ENCODE data around the gene PAF1. TPM values are rescaled to one million over a fixed set of nuclear protein-coding genes. Genes with fewer than 3 reads are reported as not detected.
A peak's percentile ranks its signal among the peaks of the same experiment; 100 is the strongest.
"Not testable (repeated sequence)": the region's sequence is repeated elsewhere in the genome, so short reads cannot be mapped to it uniquely, and the experiment has no call there.

PAF1 gene
- total RNA-seq, 1 donor from 2014 or later, result 63.4 TPM

DNA sequence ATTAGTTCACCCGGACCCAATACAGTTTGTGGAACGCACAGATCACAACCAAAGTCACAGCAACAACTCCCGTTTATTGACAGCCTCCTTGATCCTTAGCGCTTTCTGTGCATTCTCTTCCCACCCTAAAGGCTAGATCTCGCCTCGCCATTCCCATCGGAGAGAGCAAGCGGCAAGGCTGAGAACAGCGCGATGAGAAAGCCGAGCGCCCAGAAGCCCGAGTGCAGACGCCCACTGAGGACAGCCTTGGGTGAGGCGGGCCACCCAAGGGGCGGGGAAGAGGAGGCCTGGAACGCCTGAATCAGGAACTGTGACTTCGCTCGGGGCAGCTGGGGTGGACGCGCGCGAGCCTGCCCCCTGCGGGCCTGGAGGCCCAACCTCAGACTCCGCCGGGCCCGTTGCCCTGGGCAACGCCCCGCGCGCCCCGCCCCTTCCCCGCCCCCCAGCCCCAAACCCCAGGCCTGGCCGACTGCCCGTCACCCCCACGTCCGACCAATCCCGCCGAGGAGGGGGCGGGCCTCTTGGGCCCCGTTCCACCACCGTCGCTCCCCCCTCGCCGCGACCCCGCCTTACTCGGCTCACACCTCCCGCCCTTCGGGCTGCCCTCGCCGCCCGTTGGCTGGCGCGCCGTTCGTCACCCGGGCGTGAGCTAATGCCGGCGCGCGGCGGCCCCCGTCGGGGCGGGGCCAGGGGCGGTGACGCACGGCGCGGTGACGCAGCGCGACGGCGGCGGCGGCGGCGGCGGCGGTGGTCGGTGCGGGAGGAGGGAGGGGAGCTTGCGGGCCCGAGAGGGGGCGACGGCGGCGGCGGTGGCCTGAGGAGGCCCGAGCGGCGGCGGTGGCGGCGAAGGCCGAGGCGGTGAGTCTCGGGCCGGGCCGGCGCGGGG lies 48.9 kb downstream of the PAF1 start, which contains the start of gene SAMD4B:
Gene SAMD4B (plus strand): TSS at position 703 of the 886 bp plus-strand sequence. CDS start 14,473 bp downstream, outside the sequence.
- peak; percentile 50 for DNase-seq (ENCODE audit: low read depth)
- H3K4me3 ChIP-seq (ENCODE audit: low read depth, low read length), result peak within 1 kb of the TSS; percentile 100
- TF ChIP-seq, protein P1, sequence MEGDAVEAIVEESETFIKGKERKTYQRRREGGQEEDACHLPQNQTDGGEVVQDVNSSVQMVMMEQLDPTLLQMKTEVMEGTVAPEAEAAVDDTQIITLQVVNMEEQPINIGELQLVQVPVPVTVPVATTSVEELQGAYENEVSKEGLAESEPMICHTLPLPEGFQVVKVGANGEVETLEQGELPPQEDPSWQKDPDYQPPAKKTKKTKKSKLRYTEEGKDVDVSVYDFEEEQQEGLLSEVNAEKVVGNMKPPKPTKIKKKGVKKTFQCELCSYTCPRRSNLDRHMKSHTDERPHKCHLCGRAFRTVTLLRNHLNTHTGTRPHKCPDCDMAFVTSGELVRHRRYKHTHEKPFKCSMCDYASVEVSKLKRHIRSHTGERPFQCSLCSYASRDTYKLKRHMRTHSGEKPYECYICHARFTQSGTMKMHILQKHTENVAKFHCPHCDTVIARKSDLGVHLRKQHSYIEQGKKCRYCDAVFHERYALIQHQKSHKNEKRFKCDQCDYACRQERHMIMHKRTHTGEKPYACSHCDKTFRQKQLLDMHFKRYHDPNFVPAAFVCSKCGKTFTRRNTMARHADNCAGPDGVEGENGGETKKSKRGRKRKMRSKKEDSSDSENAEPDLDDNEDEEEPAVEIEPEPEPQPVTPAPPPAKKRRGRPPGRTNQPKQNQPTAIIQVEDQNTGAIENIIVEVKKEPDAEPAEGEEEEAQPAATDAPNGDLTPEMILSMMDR (conservative IDR thresholded peaks at IDR 0.05; ENCODE audit: low read depth, low read length), result peak; percentile 52

DNA sequence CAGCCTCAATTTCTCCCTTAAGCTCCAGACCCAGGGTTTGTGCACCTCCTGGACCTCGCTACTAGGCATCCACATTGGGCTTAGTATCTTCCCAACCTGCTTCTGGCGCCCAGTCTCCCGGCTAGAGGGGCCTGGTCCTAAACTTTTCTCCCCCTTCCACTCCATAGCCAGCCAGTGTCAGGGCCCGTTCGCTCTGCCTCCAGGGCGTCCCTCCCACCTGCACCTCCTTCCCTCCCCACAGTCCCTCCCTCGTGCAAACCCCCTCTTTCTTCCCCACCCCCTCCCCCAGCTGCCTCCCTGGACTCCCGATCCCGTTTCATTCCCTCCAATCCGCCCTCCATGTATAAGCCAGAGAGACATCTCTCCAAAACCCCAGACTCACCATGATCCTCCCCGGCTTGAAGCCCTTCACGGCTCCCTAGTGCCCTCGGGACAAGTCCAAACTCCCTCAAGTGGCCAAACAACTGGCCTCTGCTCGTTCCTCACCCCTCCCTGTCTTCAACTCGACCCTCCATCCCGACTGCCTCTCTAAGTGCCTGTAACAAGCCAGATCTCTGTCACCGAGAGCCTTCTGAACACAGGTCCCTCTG lies 49.7 kb downstream of the PAF1 start:
- peak overlapping the region; percentile 100 for H3K4me3 ChIP-seq (ENCODE audit: low read depth, low read length)
- DNase-seq (ENCODE audit: low read depth), result no peak
- TF ChIP-seq, protein P1 (conservative IDR thresholded peaks at IDR 0.05; ENCODE audit: low read depth, low read length), result no peak

DNA sequence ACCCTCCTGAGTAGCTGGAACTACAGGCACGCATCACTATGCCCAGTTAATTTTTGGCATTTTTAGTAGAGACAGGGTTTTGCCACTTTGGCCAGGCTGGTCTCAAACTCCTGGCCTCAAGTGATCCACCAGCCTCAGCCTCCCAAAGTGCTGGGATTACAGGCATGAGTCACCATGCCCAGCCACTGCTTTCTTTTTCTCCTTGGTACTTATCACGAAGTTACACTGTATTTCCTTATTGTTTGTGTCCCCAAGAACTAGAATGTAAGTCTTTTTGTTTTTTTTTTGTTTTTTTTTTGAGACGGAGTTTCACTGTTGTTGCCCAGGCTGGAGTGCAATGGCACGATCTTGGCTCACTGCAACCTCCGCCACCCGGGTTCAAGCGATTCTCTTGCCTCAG lies 50.8 kb downstream of the PAF1 start:
- DNase-seq (ENCODE audit: low read depth); H3K4me3 ChIP-seq (ENCODE audit: low read depth, low read length): not testable (repeated sequence)

GRCh38 chr19:39339674-39340073 lies 51.2 kb downstream of the PAF1 start:
- H3K4me3 ChIP-seq (ENCODE audit: low read depth, low read length), result no peak overlapping the region
- TF ChIP-seq, protein P1 (conservative IDR thresholded peaks at IDR 0.05; ENCODE audit: low read depth, low read length), result no peak
- no peak for DNase-seq (ENCODE audit: low read depth)

DNA sequence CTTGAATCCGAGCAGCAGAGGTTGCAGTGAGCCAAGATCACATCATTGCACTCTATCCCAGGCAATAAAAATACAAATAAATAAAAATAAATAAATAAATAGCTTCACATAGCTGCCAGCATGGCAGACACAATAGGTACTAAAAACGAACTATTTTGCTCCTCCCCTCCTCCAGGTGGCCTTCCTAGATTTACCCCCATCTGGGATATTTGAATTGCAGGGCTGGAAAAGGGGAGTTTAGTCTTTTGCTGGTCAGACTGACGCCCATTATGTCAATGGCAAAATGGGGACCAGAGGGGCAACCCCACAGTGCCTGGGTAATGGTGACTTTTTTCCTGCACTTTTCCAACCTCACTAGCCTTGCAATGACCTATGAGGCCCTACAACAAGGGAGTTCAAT lies 54.4 kb downstream of the PAF1 start:
- H3K4me3 ChIP-seq (ENCODE audit: low read depth, low read length), result no peak overlapping the region
- DNase-seq (ENCODE audit: low read depth), result no peak
- TF ChIP-seq, protein P1 (conservative IDR thresholded peaks at IDR 0.05; ENCODE audit: low read depth, low read length), result no peak

Other genes with a start within 250 kb of the PAF1 start
- gene NCCRP1, start 194.1 kb downstream of the PAF1 start, total RNA-seq, result 9.9 and 11.4 TPM in 2 replicates
- not detected in 2 replicates for gene SYCN, start 186.8 kb downstream of the PAF1 start, total RNA-seq
- not detected in 2 replicates for gene IFNL3, start 146.1 kb downstream of the PAF1 start, total RNA-seq
- gene IFNL4, start 142.2 kb downstream of the PAF1 start, total RNA-seq, result not detected in 2 replicates
- not detected in 2 replicates for gene IFNL2, start 122.7 kb downstream of the PAF1 start, total RNA-seq
- not detected in 2 replicates for gene IFNL1, start 94.7 kb downstream of the PAF1 start, total RNA-seq
- 0.06 and 0.29 TPM in 2 replicates for gene LRFN1, start 70.2 kb downstream of the PAF1 start, total RNA-seq
- gene GMFG, start 55.1 kb downstream of the PAF1 start, total RNA-seq, result not detected in 2 replicates
- 60.0 and 65.6 TPM in 2 replicates for gene SAMD4B, start 48.7 kb downstream of the PAF1 start, total RNA-seq
- gene MED29, start 272 bp upstream of the PAF1 start, total RNA-seq, result 20.9 and 34.9 TPM in 2 replicates
- 9.7 and 10.0 TPM in 2 replicates for gene ZFP36, start 15.7 kb upstream of the PAF1 start, total RNA-seq
- gene PLEKHG2, start 21.6 kb upstream of the PAF1 start, total RNA-seq, result 17.7 and 22.3 TPM in 2 replicates
- gene RPS16, start 44.8 kb upstream of the PAF1 start, total RNA-seq, result 2,362 and 2,974 TPM in 2 replicates
- 115 and 126 TPM in 2 replicates for gene SUPT5H, start 54.5 kb upstream of the PAF1 start, total RNA-seq
- 98.1 and 146 TPM in 2 replicates for gene TIMM50, start 89.7 kb upstream of the PAF1 start, total RNA-seq
- gene DLL3, start 107.8 kb upstream of the PAF1 start, total RNA-seq, result 2.9 and 4.1 TPM in 2 replicates
- gene SELENOV, start 124.0 kb upstream of the PAF1 start, total RNA-seq, result 0.17 TPM in 1 of 2 replicates, not detected in the other
- gene EID2B, start 141.7 kb upstream of the PAF1 start, total RNA-seq, result 1.8 and 2.0 TPM in 2 replicates
- 12.3 and 20.8 TPM in 2 replicates for gene EID2, start 149.1 kb upstream of the PAF1 start, total RNA-seq
- not detected in 2 replicates for gene LGALS13, start 211.4 kb upstream of the PAF1 start, total RNA-seq

All from epithelial cell of proximal tubule (primary cell).